Measurements from ENCODE around the gene CDH13.

Gene CDH13

GRCh38 chr16:82668094-82668493, 41.3 kb downstream of the CDH13 start:
- TF ChIP-seq POLR2A (IDR thresholded peaks at IDR 0.05; ENCODE audit: low read depth, low read length), result no peak
- FAIRE-seq, result no peak
- no peak for DNase-seq (ENCODE audit: insufficient read length, low spot score)

GRCh38 chr16:82671741-82672140, 45.0 kb downstream of the CDH13 start:
- no peak for TF ChIP-seq POLR2A (IDR thresholded peaks at IDR 0.05; ENCODE audit: low read depth, low read length)
- DNase-seq (ENCODE audit: insufficient read length, low spot score), result no peak
- no peak for FAIRE-seq

- FAIRE-seq (no peak), DNase-seq (ENCODE audit: insufficient read length, low spot score) (no peak)
- TF ChIP-seq POLR2A (IDR thresholded peaks at IDR 0.05; ENCODE audit: low read depth, low read length), result no peak
These were observed 45.9 kb downstream of the CDH13 start for GRCh38 chr16:82672676-82673075.

DNA sequence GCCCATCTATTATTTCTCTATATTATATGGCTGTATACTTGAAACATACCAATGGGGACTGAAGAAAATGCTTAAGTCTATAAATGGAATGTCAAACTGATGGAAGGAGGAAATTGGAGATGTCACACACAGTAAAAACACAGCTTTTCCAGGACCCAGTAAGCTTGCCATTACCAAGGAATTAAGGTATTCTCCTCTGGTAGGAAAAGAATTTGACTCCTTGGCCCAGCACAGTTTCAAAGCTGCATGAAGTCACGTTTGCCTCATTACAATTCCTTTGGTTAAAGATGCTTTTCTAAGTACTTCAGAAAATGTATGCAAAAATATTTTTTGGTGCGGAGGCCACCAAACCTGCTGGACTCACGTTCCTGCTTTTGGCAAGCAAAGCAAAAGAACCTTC, 48.5 kb downstream of the CDH13 start:
- DNase-seq (ENCODE audit: insufficient read length, low spot score) (no peak), FAIRE-seq (no peak)
- TF ChIP-seq POLR2A (IDR thresholded peaks at IDR 0.05; ENCODE audit: low read depth, low read length), result no peak

GRCh38 chr16:82681592-82681991, 54.8 kb downstream of the CDH13 start:
- DNase-seq (ENCODE audit: insufficient read length, low spot score), result no peak
- no peak for FAIRE-seq
- TF ChIP-seq POLR2A (IDR thresholded peaks at IDR 0.05; ENCODE audit: low read depth, low read length), result no peak

- no peak for FAIRE-seq
- no peak for DNase-seq (ENCODE audit: insufficient read length, low spot score)
- no peak for TF ChIP-seq POLR2A (IDR thresholded peaks at IDR 0.05; ENCODE audit: low read depth, low read length)
These were observed 56.0 kb downstream of the CDH13 start for GRCh38 chr16:82682767-82683166.

- no peak for TF ChIP-seq POLR2A (IDR thresholded peaks at IDR 0.05; ENCODE audit: low read depth, low read length)
- DNase-seq (ENCODE audit: insufficient read length, low spot score) (no peak), FAIRE-seq (no peak)
These were observed 57.5 kb downstream of the CDH13 start for GRCh38 chr16:82684256-82684655.

GRCh38 chr16:82685526-82685925, 58.8 kb downstream of the CDH13 start:
- no peak for TF ChIP-seq POLR2A (IDR thresholded peaks at IDR 0.05; ENCODE audit: low read depth, low read length)
- FAIRE-seq (no peak), DNase-seq (ENCODE audit: insufficient read length, low spot score) (no peak)

- DNase-seq (ENCODE audit: insufficient read length, low spot score) (peak; percentile 34), FAIRE-seq (no peak)
- no peak for TF ChIP-seq POLR2A (IDR thresholded peaks at IDR 0.05; ENCODE audit: low read depth, low read length)
These were observed 67.6 kb downstream of the CDH13 start for GRCh38 chr16:82694239-82694874.

DNA sequence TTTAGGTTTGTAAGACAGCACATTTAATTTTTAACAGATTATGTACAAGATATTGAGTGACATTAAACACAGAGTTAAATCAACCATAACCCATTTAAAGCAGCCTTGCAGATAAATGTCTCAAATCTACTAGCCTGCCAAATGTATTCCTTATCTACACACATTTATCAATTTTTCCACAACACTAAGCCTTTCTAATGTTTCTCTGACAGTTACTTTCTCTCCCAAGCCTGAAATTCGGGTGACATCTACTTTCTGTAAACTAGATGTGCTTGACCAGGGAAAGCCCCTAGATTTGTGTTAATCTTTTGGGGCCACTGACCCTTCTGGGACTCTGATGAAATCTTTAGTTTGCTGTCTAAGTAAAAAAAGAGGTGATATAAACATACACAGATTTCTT, 69.0 kb downstream of the CDH13 start:
- FAIRE-seq (no peak), DNase-seq (ENCODE audit: insufficient read length, low spot score) (no peak)
- TF ChIP-seq POLR2A (IDR thresholded peaks at IDR 0.05; ENCODE audit: low read depth, low read length), result no peak

GRCh38 chr16:82699260-82699659, 72.5 kb downstream of the CDH13 start:
- FAIRE-seq (no peak), DNase-seq (ENCODE audit: insufficient read length, low spot score) (no peak)
- TF ChIP-seq POLR2A (IDR thresholded peaks at IDR 0.05; ENCODE audit: low read depth, low read length), result no peak

DNA sequence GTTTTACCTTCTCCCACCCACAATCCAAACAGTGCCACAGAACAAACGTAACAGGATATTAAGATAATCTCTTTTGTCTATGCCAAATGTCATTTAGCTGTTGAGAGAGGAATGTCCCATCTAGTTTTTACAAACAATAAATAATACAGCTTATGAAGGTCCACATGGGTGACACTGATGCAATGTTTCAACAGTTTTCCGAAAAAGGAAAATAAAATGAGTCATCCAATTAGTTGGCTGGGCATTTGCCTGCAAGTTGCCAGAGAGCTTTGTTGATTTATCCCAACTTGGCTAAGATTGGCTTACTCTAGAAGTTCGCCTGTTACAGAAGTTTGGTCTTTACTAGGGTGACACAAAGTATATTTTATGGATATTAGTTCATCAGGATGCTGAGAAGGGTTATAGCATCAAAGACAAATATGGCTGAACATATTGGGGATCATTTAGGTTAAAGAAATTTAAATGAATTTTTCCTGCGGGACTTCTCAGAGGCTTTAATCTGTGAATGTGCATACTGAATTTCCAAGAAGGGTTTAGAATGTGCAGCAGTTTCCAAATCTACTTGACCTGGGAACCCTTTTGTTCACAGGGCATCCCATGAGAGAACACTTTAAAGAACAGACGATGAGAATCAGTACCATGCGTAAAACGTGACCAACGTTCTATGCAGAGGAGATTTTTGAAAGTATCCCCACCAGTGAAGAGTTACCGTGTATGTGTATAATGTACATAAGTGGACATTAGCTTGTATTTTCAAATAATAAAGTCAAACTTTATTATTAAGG, 73.1 kb downstream of the CDH13 start:
- no peak for FAIRE-seq
- TF ChIP-seq POLR2A (IDR thresholded peaks at IDR 0.05; ENCODE audit: low read depth, low read length), result no peak
- peak; percentile 21 for DNase-seq (ENCODE audit: insufficient read length, low spot score)

DNA sequence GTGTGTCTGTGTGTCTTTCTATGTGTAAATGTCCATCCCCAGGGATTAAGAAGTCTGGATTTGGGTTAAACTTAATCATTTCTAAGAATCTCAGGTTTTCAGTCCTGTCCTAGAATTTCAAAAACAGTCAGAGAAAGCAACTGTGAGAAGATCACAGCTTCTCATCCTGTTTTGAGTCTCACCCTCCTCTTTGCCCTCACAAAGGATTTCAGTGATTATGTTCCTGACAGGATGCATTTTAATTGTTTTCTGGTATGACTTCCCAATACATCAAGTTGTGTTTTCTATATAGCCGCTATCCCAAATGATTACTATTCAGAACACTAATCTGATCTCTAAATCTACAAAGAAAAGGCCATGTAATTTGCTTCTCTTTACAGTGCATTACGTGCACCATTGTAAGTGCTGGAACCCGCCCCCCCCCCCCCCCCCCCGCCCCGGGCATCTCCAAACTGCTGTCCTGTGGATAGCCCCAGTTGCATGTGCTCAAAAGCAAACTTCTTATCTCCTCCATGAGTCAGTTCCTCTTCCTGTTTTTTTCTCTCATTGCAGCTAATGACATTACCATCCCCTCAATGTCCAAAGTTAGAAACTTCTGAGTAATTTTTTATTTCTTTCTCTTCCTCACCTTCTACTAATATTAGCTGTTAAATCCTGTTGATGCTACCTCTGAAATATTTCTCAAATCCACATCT, 73.9 kb downstream of the CDH13 start:
- FAIRE-seq (no peak), DNase-seq (ENCODE audit: insufficient read length, low spot score) (no peak)
- TF ChIP-seq POLR2A (IDR thresholded peaks at IDR 0.05; ENCODE audit: low read depth, low read length), result no peak

GRCh38 chr16:82701442-82701955, 74.7 kb downstream of the CDH13 start:
- DNase-seq (ENCODE audit: insufficient read length, low spot score) (no peak), FAIRE-seq (no peak)
- TF ChIP-seq POLR2A (IDR thresholded peaks at IDR 0.05; ENCODE audit: low read depth, low read length), result no peak

Data from H54 (cell line).